Fibroblast of the aortic adventitia (primary cell): ENCODE measurements around the gene FANK1. TPM values are rescaled to one million over a fixed set of nuclear protein-coding genes. Genes with fewer than 3 reads are reported as not detected.
"Not testable (repeated sequence)": the region's sequence is repeated elsewhere in the genome, so short reads cannot be mapped to it uniquely, and the experiment has no call there.

Experiments used
- DNase-seq: peaks from one replicate; pipeline ENCODE4 v3.0.0-alpha.2; 2010; ENCODE audit warnings: low read depth
- H3K4me3 ChIP-seq: 2 replicates; pipeline ENCODE4 v1.5.1; 2011; ENCODE audit warnings: low read depth, mild to moderate bottlenecking, control low read depth, low read length, moderate library complexity
- CTCF ChIP-seq: IDR thresholded peaks from 2 replicates; pipeline ENCODE4 v1.5.1; 2011; ENCODE audit warnings: mild to moderate bottlenecking, low read length, control low read depth, inconsistent platforms; ENCODE audit not compliant: insufficient read depth
- total RNA-seq: library from RNA; depleted of rRNA; stranded (reverse); fragments of >200 nt; gene quantifications from 2 replicates; pipeline ENCODE4 v1.2.3, GENCODE V29; 2012; ENCODE audit warnings: low replicate concordance

Gene FANK1
- total RNA-seq, 1 donor = 2.3 TPM

DNA sequence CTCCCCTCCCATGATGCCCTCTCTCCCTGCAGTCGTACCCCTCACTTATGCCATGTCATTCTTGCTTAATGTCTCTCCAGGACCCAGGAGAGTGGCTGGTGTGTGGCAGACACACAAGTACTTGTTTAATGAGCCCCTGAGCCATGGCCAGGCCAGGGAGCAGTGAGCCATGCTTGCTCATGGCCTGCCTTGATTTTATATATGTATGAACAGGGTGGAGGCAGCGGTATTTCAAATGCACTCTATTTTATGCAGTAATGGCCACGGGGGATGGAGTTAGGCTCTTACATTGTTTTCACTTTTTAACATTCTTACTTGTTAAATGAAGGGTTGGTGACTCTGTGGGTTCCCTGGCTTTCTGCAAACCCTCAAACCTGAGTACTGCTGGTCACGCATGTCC is 144.8 kb downstream of the FANK1 start:
- H3K4me3 ChIP-seq = no peak overlapping the region
- TF ChIP-seq CTCF = no peak
- DNase-seq = no peak

DNA sequence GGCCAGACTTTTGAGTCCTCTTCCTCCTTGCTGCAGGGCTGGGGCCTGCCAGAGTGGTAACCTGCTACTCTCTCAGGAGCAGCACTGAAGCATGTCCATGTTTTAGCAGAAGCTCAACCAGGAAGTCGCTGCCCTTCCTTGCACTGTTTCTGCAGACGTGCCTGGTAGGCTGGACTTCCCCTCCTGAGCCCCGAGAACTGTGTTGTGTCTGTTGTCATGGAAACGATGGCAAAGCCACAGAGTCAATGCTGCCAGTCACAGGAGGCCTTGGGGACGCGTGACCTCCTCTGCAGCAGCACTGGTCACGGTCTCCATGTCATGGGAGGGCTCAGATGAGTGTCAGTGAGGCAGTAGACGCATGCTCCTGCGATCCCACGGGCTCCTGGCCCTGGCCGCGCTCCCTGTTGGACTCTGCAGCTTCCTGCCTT is 145.5 kb downstream of the FANK1 start:
- no peak overlapping the region for H3K4me3 ChIP-seq
- peak; percentile 50 for DNase-seq
- TF ChIP-seq CTCF = no peak

- no peak for DNase-seq
- no peak for TF ChIP-seq CTCF
- no peak overlapping the region for H3K4me3 ChIP-seq
These were observed 146.0 kb downstream of the FANK1 start for GRCh38 chr10:126042354-126042753.

DNA sequence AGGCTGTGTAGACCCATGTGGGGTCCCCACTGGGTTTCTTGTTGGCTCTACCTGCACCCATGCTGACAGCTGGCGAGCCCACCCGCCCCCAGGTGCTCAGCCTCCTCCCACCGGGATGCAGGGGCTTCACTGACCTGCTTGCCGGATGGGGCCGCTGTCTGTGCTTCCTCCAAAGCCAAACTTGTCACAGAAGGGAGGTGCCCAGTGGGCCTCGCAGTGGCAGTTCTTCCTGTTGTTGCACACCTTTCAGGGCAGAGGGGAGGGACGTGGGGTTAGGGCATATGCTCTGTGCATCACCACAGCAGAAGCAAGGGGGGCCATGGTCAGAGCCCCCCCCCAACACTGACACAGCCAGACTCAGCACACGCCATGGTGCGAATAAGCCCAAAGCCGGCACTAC is 146.5 kb downstream of the FANK1 start:
- no peak for DNase-seq
- TF ChIP-seq CTCF = no peak
- no peak overlapping the region for H3K4me3 ChIP-seq

DNA sequence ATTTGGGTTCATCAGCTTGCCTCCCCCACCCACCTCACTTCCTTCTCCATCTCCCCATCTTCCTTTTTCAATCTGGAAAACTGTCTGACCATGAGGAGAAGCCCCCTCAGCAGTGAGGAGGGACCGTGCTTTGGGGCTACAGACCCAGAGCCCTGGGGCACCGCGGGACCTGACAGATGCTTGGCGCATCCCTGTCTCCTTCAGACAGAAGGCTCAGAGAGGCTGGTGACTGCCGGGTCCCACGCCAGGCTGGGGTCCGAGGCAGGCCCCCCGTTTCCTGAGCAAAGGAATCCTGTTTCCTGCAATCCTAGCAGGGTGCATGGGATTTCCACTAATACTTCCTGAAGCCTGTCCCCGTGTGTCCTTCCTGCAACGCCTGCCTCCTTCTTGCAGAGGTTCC is 147.0 kb downstream of the FANK1 start:
- no peak for DNase-seq
- H3K4me3 ChIP-seq = no peak overlapping the region
- TF ChIP-seq CTCF = no peak

DNA sequence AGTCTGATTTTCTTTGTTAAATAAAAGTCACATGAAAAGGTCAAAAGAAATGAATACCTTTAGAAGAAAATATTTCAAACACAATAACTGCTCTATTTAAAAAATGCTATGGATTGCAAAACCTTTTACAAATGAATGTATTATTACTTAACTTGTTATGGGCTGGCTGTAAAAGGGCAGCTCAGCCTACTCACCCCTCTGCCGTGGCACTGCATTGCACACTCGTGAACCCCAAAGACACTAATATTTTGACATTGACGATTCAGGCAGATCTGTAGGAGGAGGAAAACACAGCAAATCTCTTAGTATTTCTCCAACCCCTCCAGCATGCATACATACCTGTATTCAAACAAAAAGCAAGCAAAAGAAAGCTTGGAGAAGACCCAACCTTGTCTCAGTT is 149.5 kb downstream of the FANK1 start:
- TF ChIP-seq CTCF = no peak
- H3K4me3 ChIP-seq = no peak overlapping the region
- no peak for DNase-seq

DNA sequence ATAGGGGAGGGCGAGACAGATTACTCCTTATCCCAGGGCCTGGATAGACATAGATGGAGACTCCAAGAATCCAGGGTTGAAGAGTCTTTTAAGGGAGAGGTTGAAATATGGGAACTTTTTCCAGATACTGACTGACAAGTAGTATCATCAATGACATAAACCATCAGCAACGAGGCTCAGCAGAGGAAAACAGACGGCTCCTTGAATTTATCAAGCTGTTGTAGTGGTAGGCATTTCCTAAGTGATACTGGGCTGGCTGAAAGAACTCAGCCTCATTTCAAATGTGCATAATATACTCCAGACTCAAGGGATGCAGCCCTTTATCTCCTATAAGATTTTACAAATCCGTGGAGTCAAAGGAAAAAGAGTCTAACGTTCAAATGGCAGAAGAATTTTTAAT is 150.5 kb downstream of the FANK1 start:
- H3K4me3 ChIP-seq = no peak overlapping the region
- TF ChIP-seq CTCF = no peak
- no peak for DNase-seq

DNA sequence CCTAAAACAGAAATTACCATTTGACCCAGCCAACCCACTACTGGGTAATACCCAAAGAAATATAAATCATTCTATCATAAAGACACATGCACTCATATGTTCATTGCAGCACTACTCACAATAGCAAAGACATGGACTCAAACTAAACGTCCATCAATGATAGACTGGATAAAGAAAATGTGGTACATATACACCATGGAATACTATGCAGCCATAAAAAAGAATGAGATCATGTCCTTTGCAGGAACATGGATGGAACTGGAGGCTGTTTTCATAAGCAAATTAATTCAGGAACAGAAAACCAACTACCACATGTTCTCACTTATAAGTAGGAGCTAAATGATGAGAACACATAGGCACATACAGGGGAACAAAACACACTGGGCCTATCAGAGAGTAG is 151.4 kb downstream of the FANK1 start:
- DNase-seq, H3K4me3 ChIP-seq: not testable (repeated sequence)
